SK-N-SH treated with all-trans-retinoic acid at 6 μM for 48 hours (cell line): ENCODE data around the gene PDGFB.

Experiments
- ARNTL ChIP-seq: fragments of 450-650 bp; formaldehyde crosslinking; IDR thresholded peaks from 2 replicates; pipeline ENCODE4 v1.5.0; 2020; ENCODE audit warnings: low read depth, mild to moderate bottlenecking, moderate library complexity, borderline replicate concordance
- OSR1 ChIP-seq: fragments of 250-450 bp; sonication (Bioruptor Pico); IDR thresholded peaks from 2 replicates; pipeline ENCODE4 v1.8.0; 2022; ENCODE audit warnings: moderate library complexity, mild to moderate bottlenecking, inconsistent platforms
- POU6F1 ChIP-seq: fragments of 250-450 bp; sonication (Bioruptor Pico); IDR thresholded peaks from 2 replicates; pipeline ENCODE4 v1.8.0; 2021; ENCODE audit warnings: low read depth, mild to moderate bottlenecking, moderate library complexity, borderline replicate concordance
- TOX ChIP-seq: fragments of 250-450 bp; sonication (Bioruptor Pico); IDR thresholded peaks from 2 replicates; pipeline ENCODE4 v1.8.0; 2021; ENCODE audit warnings: mild to moderate bottlenecking, moderate library complexity, borderline replicate concordance

- TF ChIP-seq TOX (CRISPR knock-in tag), result no peak
- TF ChIP-seq OSR1 (CRISPR knock-in tag), result no peak
- no peak for TF ChIP-seq ARNTL (CRISPR knock-in tag)
- no peak for TF ChIP-seq POU6F1
Measured at GRCh38 chr22:39205344-39206021, 39.3 kb downstream of the PDGFB start.
